Glutamatergic neuron (in vitro differentiated cells): ENCODE results near the gene IQSEC3. TPM values are rescaled to one million over a fixed set of nuclear protein-coding genes. Genes with fewer than 3 reads are reported as not detected.

Source experiments
- DNase-seq: peaks from one replicate; pipeline ENCODE4 v3.0.0; 2022
- H3K27ac Mint-ChIP-seq: one replicate; pipeline ENCODE4 v1.8.0; 2020; ENCODE audit warnings: mild to moderate bottlenecking, mixed read lengths, inconsistent platforms; ENCODE audit not compliant: unreplicated experiment
- H3K27me3 Mint-ChIP-seq: one replicate; pipeline ENCODE4 v1.8.0; 2020; ENCODE audit warnings: mild to moderate bottlenecking, moderate library complexity, mixed read lengths, inconsistent platforms; ENCODE audit not compliant: unreplicated experiment
- H3K36me3 Mint-ChIP-seq: one replicate; pipeline ENCODE4 v1.8.0; 2020; ENCODE audit warnings: mild to moderate bottlenecking, mixed read lengths, inconsistent platforms; ENCODE audit not compliant: unreplicated experiment
- H3K4me1 Mint-ChIP-seq: one replicate; pipeline ENCODE4 v1.8.0; 2020; ENCODE audit warnings: mild to moderate bottlenecking, low read depth, mixed read lengths, inconsistent platforms; ENCODE audit not compliant: unreplicated experiment
- H3K4me3 Mint-ChIP-seq: one replicate; pipeline ENCODE4 v1.8.0; 2020; ENCODE audit warnings: mild to moderate bottlenecking, mixed read lengths, inconsistent platforms; ENCODE audit not compliant: unreplicated experiment
- H3K9me3 Mint-ChIP-seq: one replicate; pipeline ENCODE4 v1.8.0; 2020; ENCODE audit warnings: mild to moderate bottlenecking, moderate library complexity, mixed read lengths, inconsistent platforms; ENCODE audit not compliant: unreplicated experiment
- CTCF ChIP-seq: fragments of 200-600 bp; sonication (generic); IDR thresholded peaks from one replicate; pipeline ENCODE4 v1.5.0; 2021; ENCODE audit not compliant: partially characterized antibody, unreplicated experiment
- total RNA-seq: library from RNA; stranded (reverse); fragmentation: NEBNext Ultra II Directional; extraction: Animal tissue kit (Norgen Biotek cat#: 25700); gene quantifications from one replicate; pipeline ENCODE4 v1.2.1, GENCODE V29; 2021; ENCODE audit not compliant: unreplicated experiment

Gene IQSEC3
- total RNA-seq, 1 donor from 2014 or later = 41.4 TPM

GRCh38 chr12:143964-144649 is 77.5 kb downstream of the IQSEC3 start:
- Mint-ChIP-seq H3K36me3 (peaks cover 7% of the 10 kb centered on the region), H3K27me3 (peaks cover 10% of the 10 kb centered on the region), H3K4me3 (peak overlapping the region; percentile 43), H3K9me3 (peaks cover 6% of the 10 kb centered on the region), H3K27ac (peak overlapping the region; percentile 88), H3K4me1 (peaks cover 49% of the 10 kb centered on the region)
- no peak for DNase-seq
- TF ChIP-seq CTCF = no peak

GRCh38 chr12:144650-145284 is 78.2 kb downstream of the IQSEC3 start:
- peaks cover 7% of the 10 kb centered on the region for H3K36me3 Mint-ChIP-seq
- H3K27me3 Mint-ChIP-seq = peaks cover 10% of the 10 kb centered on the region
- H3K27ac Mint-ChIP-seq = peak overlapping the region; percentile 88
- DNase-seq = no peak
- H3K4me3 Mint-ChIP-seq = no peak overlapping the region
- H3K9me3 Mint-ChIP-seq = peaks cover 6% of the 10 kb centered on the region
- no peak for TF ChIP-seq CTCF
- peaks cover 46% of the 10 kb centered on the region for H3K4me1 Mint-ChIP-seq

- no peak overlapping the region for H3K4me3 Mint-ChIP-seq
Measured at GRCh38 chr12:145369-145960, 78.9 kb downstream of the IQSEC3 start.

GRCh38 chr12:147242-147641 is 80.7 kb downstream of the IQSEC3 start:
- Mint-ChIP-seq H3K4me3 (no peak overlapping the region), H3K27me3 (peaks cover 20% of the 10 kb centered on the region)

More at GRCh38 chr12:145369-145960, 78.9 kb downstream of the IQSEC3 start:
- H3K27ac Mint-ChIP-seq = peak overlapping the region; percentile 5
- H3K27me3 Mint-ChIP-seq = peaks cover 14% of the 10 kb centered on the region
- peaks cover 6% of the 10 kb centered on the region for H3K9me3 Mint-ChIP-seq
- peaks cover 40% of the 10 kb centered on the region for H3K4me1 Mint-ChIP-seq
- no peak for DNase-seq
- H3K36me3 Mint-ChIP-seq = peaks cover 6% of the 10 kb centered on the region
- no peak for TF ChIP-seq CTCF

More at GRCh38 chr12:147242-147641, 80.7 kb downstream of the IQSEC3 start:
- no peak overlapping the region for H3K27ac Mint-ChIP-seq
- H3K36me3 Mint-ChIP-seq = peaks cover 8% of the 10 kb centered on the region
- peaks cover 9% of the 10 kb centered on the region for H3K9me3 Mint-ChIP-seq
- no peak for TF ChIP-seq CTCF
- H3K4me1 Mint-ChIP-seq = peaks cover 34% of the 10 kb centered on the region
- DNase-seq = no peak
